ENCODE results near the gene TNNC2. TPM values are rescaled to one million over a fixed set of nuclear protein-coding genes. Genes with fewer than 3 reads are reported as not detected.

TNNC2 gene
- total and polyA plus RNA-seq, 2 donors (not counting 1 experiment from before 2014, with no cell fraction given) = 0.33 TPM; not detected in 1

DNA sequence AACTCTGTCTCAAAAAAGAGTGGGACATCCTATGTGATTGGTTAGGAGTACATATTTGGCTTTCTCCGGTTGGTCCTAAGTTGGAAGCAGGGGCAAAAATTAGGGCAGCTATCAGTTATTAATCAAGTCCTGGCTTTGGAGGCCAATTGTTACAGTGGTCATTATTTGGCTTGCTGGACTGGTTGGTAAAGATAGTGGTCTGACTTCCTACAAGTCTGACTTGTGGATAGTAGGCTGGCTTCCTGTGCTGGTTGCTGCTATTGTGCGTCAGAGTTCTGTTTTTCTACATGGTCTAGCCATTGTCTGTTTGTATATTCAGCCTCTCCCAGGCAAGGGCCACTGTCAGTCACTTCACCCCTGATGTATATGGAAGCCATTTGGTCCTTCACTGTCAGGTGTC is 23.1 kb upstream of the TNNC2 start:
- Mint-ChIP-seq H3K9me3 (ENCODE audit: insufficient read depth) (no peaks in the 10 kb centered on the region), H3K27ac (no peak overlapping the region), H3K4me3 (no peak overlapping the region), H3K27me3 (no peaks in the 10 kb centered on the region), H3K4me1 (peaks cover 7% of the 10 kb centered on the region)
- Histone ChIP-seq H2AFZ (ENCODE audit: insufficient read depth, low read depth, low read length, poor library complexity, severe bottlenecking) (no peak overlapping the region), H4K20me1 (ENCODE audit: control insufficient read depth, insufficient read depth, low read length, poor library complexity, severe bottlenecking) (no peaks in the 10 kb centered on the region), H3K4me3 (ENCODE audit: control extremely low read depth in 1 of 5, extremely low read depth in 1 of 5, insufficient read depth in 1 of 5, low read depth in 2 of 5, low read length in 4 of 5) (no peak overlapping the region), H3K27me3 (replicated peaks in 1 of 4; ENCODE audit: control extremely low read depth in 1 of 4, control insufficient read depth in 3 of 4, insufficient read depth in 4 of 4, low read length in 3 of 4) (no peaks in the 10 kb centered on the region), H3K4me1 (ENCODE audit: control insufficient read depth in 2 of 2, insufficient read depth in 2 of 2, low read length in 2 of 2) (peaks cover 0 to 6% of the 10 kb centered on the region in 2 donors), H3K9me3 (ENCODE audit: control extremely low read depth in 1 of 3, control insufficient read depth in 2 of 3, insufficient read depth in 1 of 3, low read length in 2 of 3) (no peaks in the 10 kb centered on the region), H3K27ac (ENCODE audit: low read length in 2 of 2) (no peak overlapping the region), H3K9ac (ENCODE audit: low read length) (no peak overlapping the region), H3K36me3 (replicated peaks in 1 of 2; ENCODE audit: control extremely low read depth in 1 of 2, control insufficient read depth in 1 of 2, extremely low read depth in 1 of 2, insufficient read depth in 2 of 2, low read length in 1 of 2) (peaks cover 6 to 65% of the 10 kb centered on the region in 2 experiments), H3K79me2 (ENCODE audit: control insufficient read depth, insufficient read depth, low read length) (peaks cover 34% of the 10 kb centered on the region), H3K4me2 (replicated peaks; ENCODE audit: low read depth, low read length, poor library complexity, severe bottlenecking) (no peak overlapping the region)
- ATAC-seq (ENCODE audit: low read depth) (no peak), DNase-seq (no peak)
- POLR2A ChIA-PET = no interaction called here
- intact Hi-C loops (cut with micrococcal nuclease) = no loop called here
- CTCF ChIA-PET = interaction anchor here (1.7 kb wide), 1 partner anchor 8 kb away, joined by 4 read pairs; no protein-coding TSS in a partner anchor
- WGBS (ENCODE audit: insufficient coverage) = 100% methylated on average over 2 of the region's 2 CpGs
- TF ChIP-seq, protein P1, sequence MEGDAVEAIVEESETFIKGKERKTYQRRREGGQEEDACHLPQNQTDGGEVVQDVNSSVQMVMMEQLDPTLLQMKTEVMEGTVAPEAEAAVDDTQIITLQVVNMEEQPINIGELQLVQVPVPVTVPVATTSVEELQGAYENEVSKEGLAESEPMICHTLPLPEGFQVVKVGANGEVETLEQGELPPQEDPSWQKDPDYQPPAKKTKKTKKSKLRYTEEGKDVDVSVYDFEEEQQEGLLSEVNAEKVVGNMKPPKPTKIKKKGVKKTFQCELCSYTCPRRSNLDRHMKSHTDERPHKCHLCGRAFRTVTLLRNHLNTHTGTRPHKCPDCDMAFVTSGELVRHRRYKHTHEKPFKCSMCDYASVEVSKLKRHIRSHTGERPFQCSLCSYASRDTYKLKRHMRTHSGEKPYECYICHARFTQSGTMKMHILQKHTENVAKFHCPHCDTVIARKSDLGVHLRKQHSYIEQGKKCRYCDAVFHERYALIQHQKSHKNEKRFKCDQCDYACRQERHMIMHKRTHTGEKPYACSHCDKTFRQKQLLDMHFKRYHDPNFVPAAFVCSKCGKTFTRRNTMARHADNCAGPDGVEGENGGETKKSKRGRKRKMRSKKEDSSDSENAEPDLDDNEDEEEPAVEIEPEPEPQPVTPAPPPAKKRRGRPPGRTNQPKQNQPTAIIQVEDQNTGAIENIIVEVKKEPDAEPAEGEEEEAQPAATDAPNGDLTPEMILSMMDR (IDR thresholded peaks at IDR 0.05) = no peak
- TF ChIP-seq EZH2 (IDR thresholded peaks at IDR 0.05; ENCODE audit: borderline replicate concordance, insufficient read depth, low read depth, low read length, poor library complexity, severe bottlenecking) = no peak

DNA sequence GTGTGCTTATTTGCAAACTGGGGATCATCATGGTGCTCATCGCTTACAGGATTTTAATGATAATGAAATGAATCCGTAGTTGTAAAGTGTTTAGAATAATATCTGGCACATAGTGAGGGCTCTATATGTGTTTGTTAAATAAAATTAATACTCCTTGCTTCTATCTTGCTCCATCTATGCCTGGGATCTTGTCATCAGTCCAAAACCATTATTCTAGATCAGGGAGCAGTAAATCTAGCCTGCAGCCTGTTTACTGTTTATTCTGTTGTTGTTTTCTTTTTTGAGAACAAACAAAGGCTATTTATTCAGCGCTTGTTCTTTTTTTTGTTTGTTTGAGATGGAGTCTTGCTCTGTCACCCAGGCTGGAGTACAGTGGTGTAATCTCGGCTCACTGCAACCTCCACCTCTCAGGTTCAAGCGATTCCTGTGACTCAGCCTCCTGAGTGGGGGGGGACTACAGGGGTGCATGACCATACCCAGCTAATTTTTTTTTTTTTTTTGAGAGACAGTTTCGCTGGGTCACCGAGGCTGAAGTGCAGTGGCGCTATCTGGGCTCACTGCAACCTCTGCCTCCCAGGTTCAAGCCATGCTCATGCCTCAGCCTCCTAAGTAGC is 22.0 kb upstream of the TNNC2 start:
- Histone ChIP-seq H3K36me3 (replicated peaks in 1 of 2; ENCODE audit: control extremely low read depth in 1 of 2, control insufficient read depth in 1 of 2, extremely low read depth in 1 of 2, insufficient read depth in 2 of 2, low read length in 1 of 2) (peaks cover 9 to 64% of the 10 kb centered on the region in 2 experiments), H3K4me2 (replicated peaks; ENCODE audit: low read depth, low read length, poor library complexity, severe bottlenecking) (no peak overlapping the region), H3K4me1 (ENCODE audit: control insufficient read depth in 2 of 2, insufficient read depth in 2 of 2, low read length in 2 of 2) (no peaks in the 10 kb centered on the region), H4K20me1 (ENCODE audit: control insufficient read depth, insufficient read depth, low read length, poor library complexity, severe bottlenecking) (no peaks in the 10 kb centered on the region), H3K79me2 (ENCODE audit: control insufficient read depth, insufficient read depth, low read length) (peaks cover 23% of the 10 kb centered on the region), H3K27me3 (replicated peaks in 1 of 4; ENCODE audit: control extremely low read depth in 1 of 4, control insufficient read depth in 3 of 4, insufficient read depth in 4 of 4, low read length in 3 of 4) (no peaks in the 10 kb centered on the region), H3K27ac (ENCODE audit: low read length in 2 of 2) (no peak overlapping the region), H3K4me3 (ENCODE audit: control extremely low read depth in 1 of 5, extremely low read depth in 1 of 5, insufficient read depth in 1 of 5, low read depth in 2 of 5, low read length in 4 of 5) (no peak overlapping the region), H2AFZ (ENCODE audit: insufficient read depth, low read depth, low read length, poor library complexity, severe bottlenecking) (no peak overlapping the region), H3K9ac (ENCODE audit: low read length) (no peak overlapping the region), H3K9me3 (ENCODE audit: control extremely low read depth in 1 of 3, control insufficient read depth in 2 of 3, insufficient read depth in 1 of 3, low read length in 2 of 3) (no peaks in the 10 kb centered on the region)
- Mint-ChIP-seq H3K27me3 (no peaks in the 10 kb centered on the region), H3K4me3 (no peak overlapping the region), H3K4me1 (no peaks in the 10 kb centered on the region), H3K9me3 (ENCODE audit: insufficient read depth) (no peaks in the 10 kb centered on the region), H3K27ac (no peak overlapping the region)
- intact Hi-C loops (cut with micrococcal nuclease) = no loop called here
- POLR2A ChIA-PET = no interaction called here
- ATAC-seq (ENCODE audit: low read depth) = no peak
- DNase-seq = no peak
- 100% methylated on average over 2 of the region's 8 CpGs for WGBS (ENCODE audit: insufficient coverage)
- TF ChIP-seq EZH2 (IDR thresholded peaks at IDR 0.05; ENCODE audit: borderline replicate concordance, insufficient read depth, low read depth, low read length, poor library complexity, severe bottlenecking) = no peak
- TF ChIP-seq, protein P1 (IDR thresholded peaks at IDR 0.05) = no peak
- CTCF ChIA-PET = interaction anchor here (0.7 kb wide), 1 partner anchor 27 kb away, joined by 3 read pairs; no protein-coding TSS in a partner anchor

Measured in B cell (primary cell).